Thymus (tissue), 14 donors: ENCODE data around the gene CELSR1. TPM values are rescaled to one million over a fixed set of nuclear protein-coding genes. Genes with fewer than 3 reads are reported as not detected.

ENCODE experiments used
- DNase-seq, 9 donors: peaks; one replicate each; pipeline ENCODE4 v3.0.0-alpha.2; 2013; ENCODE audit warnings: low spot score in 9 of 9, low read depth in 6 of 9, missing footprints in 1 of 9
- H3K27ac ChIP-seq, 2 donors: one replicate each; pipeline ENCODE4 v1.5.1; 2013; ENCODE audit warnings: control low read depth in 1 of 2, low read depth in 1 of 2, low read length in 1 of 2, mild to moderate bottlenecking in 1 of 2, moderate library complexity in 1 of 2
- H3K27me3 ChIP-seq, 2 donors: one replicate each; pipeline ENCODE4 v1.5.1; 2013; ENCODE audit warnings: low read length in 1 of 2; ENCODE audit not compliant: control insufficient read depth in 2 of 2, insufficient read depth in 1 of 2
- H3K36me3 ChIP-seq, 2 donors: one replicate each; pipeline ENCODE4 v1.5.1; 2013; ENCODE audit warnings: low read length in 1 of 2, mild to moderate bottlenecking in 1 of 2, moderate library complexity in 1 of 2; ENCODE audit not compliant: control insufficient read depth in 2 of 2, insufficient read depth in 2 of 2
- H3K4me1 ChIP-seq, 2 donors: one replicate each; pipeline ENCODE4 v1.5.1; 2013; ENCODE audit warnings: low read length in 2 of 2; ENCODE audit not compliant: control insufficient read depth in 2 of 2, insufficient read depth in 2 of 2
- H3K4me3 ChIP-seq, 2 donors: one replicate each; pipeline ENCODE4 v1.5.1; 2013; ENCODE audit warnings: low read length in 2 of 2, control low read depth in 1 of 2, mild to moderate bottlenecking in 1 of 2
- H3K9me3 ChIP-seq, 2 donors: one replicate each; pipeline ENCODE4 v1.5.1; 2013; ENCODE audit warnings: low read length in 1 of 2, mild to moderate bottlenecking in 1 of 2; ENCODE audit not compliant: control insufficient read depth in 2 of 2, insufficient read depth in 1 of 2
- WGBS: extraction: QIAGEN DNeasy Blood & Tissue Kit; methylation state at CpG from one replicate; pipeline ENCODE4 v1.1.7; 2013; 5-methylcytosine and 5-hydroxymethylcytosine counted together
- long read RNA-seq, 10 donors: transcript quantifications; one replicate each; lab custom pipeline, GENCODE V29; 2026
- polyA plus RNA-seq: library from polyadenylated mRNA; stranded (reverse); fragments of 200-250 nt; gene quantifications from one replicate; pipeline ENCODE4 v1.2.3, GENCODE V29; 2013
- total RNA-seq: library from RNA; stranded (reverse); fragments of 120-200 nt; gene quantifications from one replicate; pipeline ENCODE4 v1.2.4, GENCODE V29; 2013
- donor health status: healthy.

CELSR1 gene
- total RNA-seq: 3.7 TPM
- 9.4 TPM for polyA plus RNA-seq
- long read RNA-seq, donor 1: 0 reads
- long read RNA-seq, donor 2, partial matches to known transcripts: 0 of 1 reads
- long read RNA-seq, donor 2, other reads (novel, unspliced or antisense): 0 of 1 reads
- long read RNA-seq, donor 3: 0 reads
- long read RNA-seq, donor 4: 0 reads
- long read RNA-seq, donor 5: 0 reads
- long read RNA-seq, donor 6: 0 reads
- long read RNA-seq, donor 7, partial matches to known transcripts: 0 of 1 reads
- long read RNA-seq, donor 7, other reads (novel, unspliced or antisense): 0 of 1 reads
- long read RNA-seq, donor 8: 0 reads
- long read RNA-seq, donor 9: 0 reads
- long read RNA-seq, donor 10: 0 reads

GRCh38 chr22:46537225-46537945 lies at the start of gene CELSR1:
Gene CELSR1, minus strand, starts transcription at chr22:46537620. Its CDS starts 450 bp downstream, at chr22:46537170.
- WGBS: 1% methylated on average over 101 of the region's 101 CpGs
- peaks cover 2 to 6% of the 10 kb centered on the region in 2 donors for H3K4me1 ChIP-seq
- peak in 1 of 9 donors; percentile 23 for DNase-seq

GRCh38 chr22:46587061-46587460 lies 49.6 kb upstream of the CELSR1 start:
- Histone ChIP-seq H3K27ac (no peak overlapping the region), H3K36me3 (peaks cover 0 to 3% of the 10 kb centered on the region in 2 donors), H3K4me1 (peaks cover 19 to 73% of the 10 kb centered on the region in 2 donors), H3K27me3 (no peaks in the 10 kb centered on the region), H3K4me3 (no peak overlapping the region), H3K9me3 (no peaks in the 10 kb centered on the region)
- WGBS: 79% methylated on average over 9 of the region's 9 CpGs
- DNase-seq: no peak

More at GRCh38 chr22:46537225-46537945, at the start of gene CELSR1:
- H3K27ac ChIP-seq: no peak within 1 kb of the TSS
- peak within 1 kb of the TSS in 1 of 2 donors; percentile 43 for H3K4me3 ChIP-seq
- no peaks in the 10 kb centered on the region for H3K36me3 ChIP-seq
- peaks cover 7 to 22% of the 10 kb centered on the region in 2 donors for H3K9me3 ChIP-seq
- peaks cover 62 to 90% of the 10 kb centered on the region in 2 donors for H3K27me3 ChIP-seq

GRCh38 chr22:46586531-46587011 lies 49.2 kb upstream of the CELSR1 start:
- no peak overlapping the region for H3K27ac ChIP-seq
- no peaks in the 10 kb centered on the region for H3K27me3 ChIP-seq
- no peak overlapping the region for H3K4me3 ChIP-seq
- DNase-seq: no peak
- peaks cover 0 to 3% of the 10 kb centered on the region in 2 donors for H3K36me3 ChIP-seq
- WGBS: 92% methylated on average over 12 of the region's 12 CpGs
- peaks cover 20 to 75% of the 10 kb centered on the region in 2 donors for H3K4me1 ChIP-seq
- no peaks in the 10 kb centered on the region for H3K9me3 ChIP-seq

GRCh38 chr22:46586123-46586519 lies 48.7 kb upstream of the CELSR1 start:
- Histone ChIP-seq H3K4me1 (peaks cover 23 to 76% of the 10 kb centered on the region in 2 donors), H3K27ac (no peak overlapping the region), H3K27me3 (no peaks in the 10 kb centered on the region), H3K4me3 (no peak overlapping the region), H3K9me3 (no peaks in the 10 kb centered on the region), H3K36me3 (peaks cover 0 to 3% of the 10 kb centered on the region in 2 donors)
- DNase-seq: no peak
- 94% methylated on average over 12 of the region's 12 CpGs for WGBS

- H3K4me3 ChIP-seq: no peak overlapping the region
- H3K9me3 ChIP-seq: no peaks in the 10 kb centered on the region
- no peak overlapping the region for H3K27ac ChIP-seq
- peaks cover 26 to 75% of the 10 kb centered on the region in 2 donors for H3K4me1 ChIP-seq
- H3K36me3 ChIP-seq: peaks cover 0 to 3% of the 10 kb centered on the region in 2 donors
- H3K27me3 ChIP-seq: no peaks in the 10 kb centered on the region
- 97% methylated on average over 19 of the region's 19 CpGs for WGBS
- no peak for DNase-seq
Measured at GRCh38 chr22:46585340-46586122, 48.1 kb upstream of the CELSR1 start.

GRCh38 chr22:46584081-46584921 lies 46.9 kb upstream of the CELSR1 start:
- H3K27ac ChIP-seq: peak overlapping the region in 1 of 2 donors; percentile 39
- no peak for DNase-seq
- H3K9me3 ChIP-seq: no peaks in the 10 kb centered on the region
- H3K27me3 ChIP-seq: no peaks in the 10 kb centered on the region
- peaks cover 26 to 71% of the 10 kb centered on the region in 2 donors for H3K4me1 ChIP-seq
- peaks cover 0 to 3% of the 10 kb centered on the region in 2 donors for H3K36me3 ChIP-seq
- WGBS: 93% methylated on average over 43 of the region's 43 CpGs
- H3K4me3 ChIP-seq: no peak overlapping the region

GRCh38 chr22:46583571-46583970 lies 46.2 kb upstream of the CELSR1 start:
- H3K9me3 ChIP-seq: no peaks in the 10 kb centered on the region
- peaks cover 0 to 3% of the 10 kb centered on the region in 2 donors for H3K36me3 ChIP-seq
- no peak overlapping the region for H3K27ac ChIP-seq
- H3K4me1 ChIP-seq: peaks cover 31 to 71% of the 10 kb centered on the region in 2 donors
- no peak overlapping the region for H3K4me3 ChIP-seq
- WGBS: 96% methylated on average over 11 of the region's 11 CpGs
- no peaks in the 10 kb centered on the region for H3K27me3 ChIP-seq
- DNase-seq: no peak

- no peak overlapping the region for H3K27ac ChIP-seq
- no peaks in the 10 kb centered on the region for H3K27me3 ChIP-seq
- 75% methylated on average over 14 of the region's 14 CpGs for WGBS
- H3K9me3 ChIP-seq: no peaks in the 10 kb centered on the region
- no peak overlapping the region for H3K4me3 ChIP-seq
- DNase-seq: no peak
- H3K4me1 ChIP-seq: peaks cover 31 to 71% of the 10 kb centered on the region in 2 donors
- H3K36me3 ChIP-seq: peaks cover 0 to 3% of the 10 kb centered on the region in 2 donors
Measured at GRCh38 chr22:46582281-46582933, 45.0 kb upstream of the CELSR1 start.
